Smooth muscle cell (in vitro differentiated cells): ENCODE data around the gene SLC24A4. TPM values are rescaled to one million over a fixed set of nuclear protein-coding genes. Genes with fewer than 3 reads are reported as not detected.

Source experiments
- DNase-seq: peaks from one replicate; lab custom pipeline; 2025; ENCODE audit not compliant: unreplicated experiment; lab: John Stamatoyannopoulos, UW
- H2AFZ ChIP-seq: fragments of 200-600 bp; sonication (generic); 2 replicates; pipeline ENCODE4 v1.6.0; 2016; ENCODE audit warnings: antibody characterized with exemption, low read depth, mild to moderate bottlenecking
- H3F3A ChIP-seq: fragments of 200-600 bp; sonication (generic); 2 replicates; pipeline ENCODE4 v1.6.0; 2017; ENCODE audit warnings: antibody characterized with exemption, low read depth
- H3K27ac ChIP-seq: fragments of 200-600 bp; sonication (generic); 2 replicates; pipeline ENCODE4 v1.5.1; 2016; ENCODE audit warnings: low read depth, mild to moderate bottlenecking
- H3K27me3 ChIP-seq: fragments of 200-600 bp; sonication (generic); 2 replicates; pipeline ENCODE4 v1.6.1; 2016; ENCODE audit warnings: low read depth, mild to moderate bottlenecking
- H3K36me3 ChIP-seq: fragments of 200-600 bp; sonication (generic); 2 replicates; pipeline ENCODE4 v1.5.1; 2016; ENCODE audit warnings: low read depth
- H3K4me1 ChIP-seq: fragments of 200-600 bp; sonication (generic); 2 replicates; pipeline ENCODE4 v1.5.1; 2016; ENCODE audit warnings: low read depth
- H3K4me2 ChIP-seq: fragments of 200-600 bp; sonication (generic); 2 replicates; pipeline ENCODE4 v1.6.0; 2016; ENCODE audit warnings: mild to moderate bottlenecking
- H3K4me3 ChIP-seq: fragments of 200-600 bp; sonication (generic); 2 replicates; pipeline ENCODE4 v1.5.1; 2016; ENCODE audit warnings: mild to moderate bottlenecking
- H3K79me2 ChIP-seq: fragments of 200-600 bp; sonication (generic); 2 replicates; pipeline ENCODE4 v1.6.0; 2016; ENCODE audit warnings: low read depth, mild to moderate bottlenecking
- H3K9ac ChIP-seq: fragments of 200-600 bp; sonication (generic); 2 replicates; pipeline ENCODE4 v1.6.0; 2016; ENCODE audit warnings: low read depth
- H3K9me3 ChIP-seq: fragments of 200-600 bp; sonication (generic); replicated peaks from 2 replicates; pipeline ENCODE4 v1.5.1; 2016; ENCODE audit warnings: low read depth
- H4K20me1 ChIP-seq: fragments of 200-600 bp; sonication (generic); 2 replicates; pipeline ENCODE4 v1.6.0; 2016; ENCODE audit warnings: low read depth
- WGBS: methylation state at CpG from one replicate; pipeline ENCODE4 v1.1.7; 2016; ENCODE audit warnings: low lambda C conversion rate; 5-methylcytosine and 5-hydroxymethylcytosine counted together
- polyA plus RNA-seq: library from polyadenylated mRNA; unstranded; fragments of >200 nt; fragmentation: Nextera tagmentation; extraction: Ambion mirVana; gene quantifications from 2 replicates; pipeline ENCODE4 v1.2.1, GENCODE V29; 2016
- total RNA-seq: library from RNA; depleted of rRNA; stranded (reverse); fragments of >200 nt; gene quantifications from 2 replicates; pipeline ENCODE4 v1.2.3, GENCODE V29; 2014
- TF ChIP-seq, protein P1 (sequence below): fragments of 200-600 bp; sonication (generic); IDR thresholded peaks from 2 replicates; pipeline ENCODE4 v1.5.1; 2017; ENCODE audit warnings: borderline replicate concordance, mild to moderate bottlenecking, antibody characterized with exemption; ENCODE audit not compliant: insufficient read depth, poor library complexity, severe bottlenecking

Gene SLC24A4
- total and polyA plus RNA-seq, 2 experiments from 2014 or later = 0.58 TPM; not detected in 1

DNA sequence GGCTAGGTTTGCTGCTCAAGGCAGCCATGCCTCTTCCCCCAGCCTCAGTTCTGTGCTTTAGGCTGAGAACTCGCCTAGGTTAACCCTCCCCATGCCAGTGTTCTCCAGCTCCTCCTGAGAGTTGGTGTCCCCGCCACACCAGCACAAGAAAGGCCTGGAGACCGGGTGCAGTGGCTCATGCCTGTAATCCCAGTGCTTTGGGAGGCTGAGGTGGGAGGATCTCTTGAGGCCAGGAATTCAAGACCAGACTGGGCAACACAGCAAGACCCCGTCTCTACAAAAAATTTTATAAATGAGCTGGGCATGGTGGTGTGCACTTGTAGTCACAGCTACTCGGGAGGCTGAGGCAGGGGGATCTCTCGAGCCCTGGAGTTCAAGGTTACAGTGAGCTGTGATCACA lies 200.8 kb downstream of the SLC24A4 start:
- no peak overlapping the region for H3K4me3 ChIP-seq
- H2AFZ ChIP-seq = no peak overlapping the region
- no peak overlapping the region for H3K27ac ChIP-seq
- H3K9me3 ChIP-seq = no peaks in the 10 kb centered on the region
- H3K4me1 ChIP-seq = no peaks in the 10 kb centered on the region
- TF ChIP-seq, protein P1, sequence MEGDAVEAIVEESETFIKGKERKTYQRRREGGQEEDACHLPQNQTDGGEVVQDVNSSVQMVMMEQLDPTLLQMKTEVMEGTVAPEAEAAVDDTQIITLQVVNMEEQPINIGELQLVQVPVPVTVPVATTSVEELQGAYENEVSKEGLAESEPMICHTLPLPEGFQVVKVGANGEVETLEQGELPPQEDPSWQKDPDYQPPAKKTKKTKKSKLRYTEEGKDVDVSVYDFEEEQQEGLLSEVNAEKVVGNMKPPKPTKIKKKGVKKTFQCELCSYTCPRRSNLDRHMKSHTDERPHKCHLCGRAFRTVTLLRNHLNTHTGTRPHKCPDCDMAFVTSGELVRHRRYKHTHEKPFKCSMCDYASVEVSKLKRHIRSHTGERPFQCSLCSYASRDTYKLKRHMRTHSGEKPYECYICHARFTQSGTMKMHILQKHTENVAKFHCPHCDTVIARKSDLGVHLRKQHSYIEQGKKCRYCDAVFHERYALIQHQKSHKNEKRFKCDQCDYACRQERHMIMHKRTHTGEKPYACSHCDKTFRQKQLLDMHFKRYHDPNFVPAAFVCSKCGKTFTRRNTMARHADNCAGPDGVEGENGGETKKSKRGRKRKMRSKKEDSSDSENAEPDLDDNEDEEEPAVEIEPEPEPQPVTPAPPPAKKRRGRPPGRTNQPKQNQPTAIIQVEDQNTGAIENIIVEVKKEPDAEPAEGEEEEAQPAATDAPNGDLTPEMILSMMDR = no peak
- no peak overlapping the region for H3K4me2 ChIP-seq
- DNase-seq = no peak
- no peaks in the 10 kb centered on the region for H3F3A ChIP-seq
- H3K9ac ChIP-seq = no peak overlapping the region
- H3K79me2 ChIP-seq = no peaks in the 10 kb centered on the region
- no peaks in the 10 kb centered on the region for H3K27me3 ChIP-seq
- 94% methylated on average over 6 of the region's 6 CpGs for WGBS
- no peaks in the 10 kb centered on the region for H3K36me3 ChIP-seq
- peaks cover 7% of the 10 kb centered on the region for H4K20me1 ChIP-seq

DNA sequence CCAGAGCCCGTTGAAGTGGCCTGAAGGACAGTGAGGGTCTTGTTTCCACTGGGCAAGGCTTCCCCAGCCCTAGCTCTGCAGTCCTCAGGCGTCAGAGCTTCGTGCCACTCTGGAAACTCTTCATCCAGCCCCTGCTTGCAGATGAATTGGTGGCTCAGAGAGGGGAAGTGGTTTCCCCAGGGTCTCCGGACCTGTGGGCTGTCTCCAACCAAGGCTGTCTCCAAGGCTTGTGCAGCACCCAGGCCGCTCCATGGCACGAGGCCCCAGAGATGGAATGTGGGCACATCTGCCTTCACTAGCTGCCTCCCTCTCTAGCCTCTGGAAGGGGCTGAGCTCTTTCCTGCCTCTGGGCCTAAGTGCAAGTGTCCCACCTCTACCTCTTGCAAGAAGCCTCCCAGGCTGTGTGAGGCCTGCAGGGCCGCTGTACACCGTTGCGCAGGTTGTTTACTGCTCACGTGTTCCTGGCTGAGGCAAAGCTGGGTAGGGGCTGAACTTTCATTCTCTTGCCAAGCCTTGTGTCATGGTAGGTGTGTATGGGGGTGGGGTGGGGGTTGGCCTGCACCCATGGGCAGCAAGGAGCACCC lies 201.7 kb downstream of the SLC24A4 start:
- TF ChIP-seq, protein P1 = no peak
- Histone ChIP-seq H3K4me1 (no peaks in the 10 kb centered on the region), H3K27ac (no peak overlapping the region), H3K9me3 (no peaks in the 10 kb centered on the region), H4K20me1 (peaks cover 7% of the 10 kb centered on the region), H3K27me3 (no peaks in the 10 kb centered on the region), H2AFZ (no peak overlapping the region), H3K9ac (no peak overlapping the region), H3K4me2 (no peak overlapping the region), H3K79me2 (no peaks in the 10 kb centered on the region), H3F3A (no peaks in the 10 kb centered on the region), H3K36me3 (no peaks in the 10 kb centered on the region), H3K4me3 (no peak overlapping the region)
- no peak for DNase-seq
- 93% methylated on average over 10 of the region's 10 CpGs for WGBS

DNA sequence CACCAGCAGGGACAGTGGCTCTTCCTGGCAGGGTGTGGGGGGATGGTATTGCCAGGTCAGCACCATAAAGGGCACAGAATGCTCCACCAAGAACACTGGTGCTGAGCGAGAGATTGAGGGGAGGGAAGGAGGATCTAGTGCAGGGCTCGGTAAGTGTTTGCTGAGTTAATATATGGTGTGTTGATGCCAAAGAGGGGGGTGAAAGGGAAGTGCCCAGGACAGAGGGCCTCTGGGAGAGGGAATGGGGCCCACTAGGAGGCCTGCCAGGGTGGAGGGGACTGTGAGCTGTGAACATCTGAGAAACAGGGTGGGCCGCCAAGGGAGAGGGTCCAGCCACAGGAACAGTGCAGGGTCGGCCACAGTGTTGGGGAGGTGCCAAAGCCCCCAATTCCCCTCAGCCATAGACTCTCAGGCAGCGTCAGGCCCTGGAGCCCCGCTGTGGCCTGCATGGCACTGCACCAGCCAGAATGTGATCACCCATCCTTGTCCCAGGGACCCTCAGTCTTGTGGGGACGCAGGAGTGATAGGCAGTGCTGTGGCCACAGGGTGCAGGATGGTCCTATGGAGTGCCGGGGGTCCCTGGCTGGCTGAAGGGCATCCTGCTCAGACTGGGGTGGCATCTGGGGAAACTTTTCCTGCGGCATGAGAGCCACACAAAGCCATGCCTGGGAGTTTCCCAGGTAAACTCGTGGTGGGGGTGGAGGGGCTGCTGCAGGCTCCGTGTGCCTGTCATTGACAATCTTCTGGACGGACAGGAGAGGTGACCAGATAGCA lies 202.5 kb downstream of the SLC24A4 start:
- 94% methylated on average over 12 of the region's 12 CpGs for WGBS
- no peaks in the 10 kb centered on the region for H3K9me3 ChIP-seq
- DNase-seq = no peak
- no peak overlapping the region for H3K4me3 ChIP-seq
- H3K79me2 ChIP-seq = no peaks in the 10 kb centered on the region
- TF ChIP-seq, protein P1 = no peak
- no peaks in the 10 kb centered on the region for H3K36me3 ChIP-seq
- no peak overlapping the region for H3K27ac ChIP-seq
- H3K4me1 ChIP-seq = no peaks in the 10 kb centered on the region
- no peak overlapping the region for H3K9ac ChIP-seq
- no peak overlapping the region for H2AFZ ChIP-seq
- H3K4me2 ChIP-seq = no peak overlapping the region
- H3K27me3 ChIP-seq = no peaks in the 10 kb centered on the region
- peaks cover 7% of the 10 kb centered on the region for H4K20me1 ChIP-seq
- H3F3A ChIP-seq = no peaks in the 10 kb centered on the region
